Measurements from ENCODE around the gene SMCO2. TPM values are rescaled to one million over a fixed set of nuclear protein-coding genes. Genes with fewer than 3 reads are reported as not detected.

SMCO2 gene
- total RNA-seq, 2 experiments from 2014 or later, result 0.19 TPM; not detected in 1

DNA sequence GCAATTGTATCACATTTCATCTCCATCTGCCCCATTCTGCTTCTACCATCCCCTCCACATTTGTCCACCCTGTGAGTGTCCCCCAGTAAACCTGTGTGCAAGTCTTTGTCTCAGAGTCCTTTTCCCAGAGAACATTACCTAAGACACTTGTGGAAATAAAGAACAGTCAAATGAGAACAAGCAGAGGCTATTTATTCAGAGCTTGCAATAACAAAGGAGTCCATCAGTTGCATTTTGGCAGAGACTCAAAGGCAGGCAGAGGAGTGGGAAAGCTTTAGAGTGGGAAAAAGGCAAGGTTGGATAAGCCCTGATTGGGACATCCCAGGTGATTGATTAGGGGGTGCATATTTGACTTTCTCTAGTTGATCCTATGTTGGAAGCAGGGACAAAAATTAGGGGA is 59.2 kb downstream of the SMCO2 start:
- no peak for DNase-seq
- Mint-ChIP-seq H3K4me1 (ENCODE audit: low read depth) (peaks cover 12% of the 10 kb centered on the region), H3K27ac (no peak overlapping the region), H3K36me3 (no peaks in the 10 kb centered on the region), H3K4me3 (no peak overlapping the region), H3K27me3 (peaks cover 21% of the 10 kb centered on the region), H3K9me3 (peaks cover 6% of the 10 kb centered on the region)
- CTCF ChIA-PET, result no interaction called here
- POLR2A ChIA-PET, result no interaction called here
- intact Hi-C loops (cut with micrococcal nuclease), result no loop called here

DNA sequence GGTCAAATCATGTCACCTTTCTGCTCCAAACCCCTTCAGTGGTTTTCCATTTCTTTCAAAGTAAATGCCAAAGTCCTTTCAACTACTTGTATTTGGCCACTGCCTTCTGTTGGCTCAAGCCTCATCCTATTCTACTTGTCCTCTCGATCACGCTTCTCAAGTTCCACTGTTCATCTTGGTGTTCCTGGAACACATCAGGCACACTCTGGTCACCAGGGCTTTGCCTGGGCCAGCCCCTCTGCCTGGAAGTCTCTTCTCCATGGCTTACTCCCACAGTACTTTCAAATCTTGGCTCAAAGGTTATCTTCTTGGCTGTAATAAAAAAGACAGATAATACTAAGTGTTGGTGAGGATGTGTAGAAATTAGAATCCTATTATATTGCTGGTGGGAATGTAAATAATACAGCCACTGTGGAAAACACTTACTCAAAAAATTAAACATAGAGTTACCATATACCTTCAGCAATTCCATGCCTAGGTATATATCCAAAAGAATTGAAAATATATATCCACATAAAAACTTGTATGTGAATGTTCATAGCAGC is 60.2 kb downstream of the SMCO2 start:
- peaks cover 8% of the 10 kb centered on the region for H3K4me1 Mint-ChIP-seq (ENCODE audit: low read depth)
- ChIA-PET CTCF (no interaction called here), POLR2A (no interaction called here)
- no peak overlapping the region for H3K4me3 Mint-ChIP-seq
- intact Hi-C loops (cut with micrococcal nuclease), result no loop called here
- no peak for DNase-seq
- peaks cover 6% of the 10 kb centered on the region for H3K9me3 Mint-ChIP-seq
- H3K36me3 Mint-ChIP-seq, result no peaks in the 10 kb centered on the region
- no peak overlapping the region for H3K27ac Mint-ChIP-seq
- peaks cover 22% of the 10 kb centered on the region for H3K27me3 Mint-ChIP-seq

DNA sequence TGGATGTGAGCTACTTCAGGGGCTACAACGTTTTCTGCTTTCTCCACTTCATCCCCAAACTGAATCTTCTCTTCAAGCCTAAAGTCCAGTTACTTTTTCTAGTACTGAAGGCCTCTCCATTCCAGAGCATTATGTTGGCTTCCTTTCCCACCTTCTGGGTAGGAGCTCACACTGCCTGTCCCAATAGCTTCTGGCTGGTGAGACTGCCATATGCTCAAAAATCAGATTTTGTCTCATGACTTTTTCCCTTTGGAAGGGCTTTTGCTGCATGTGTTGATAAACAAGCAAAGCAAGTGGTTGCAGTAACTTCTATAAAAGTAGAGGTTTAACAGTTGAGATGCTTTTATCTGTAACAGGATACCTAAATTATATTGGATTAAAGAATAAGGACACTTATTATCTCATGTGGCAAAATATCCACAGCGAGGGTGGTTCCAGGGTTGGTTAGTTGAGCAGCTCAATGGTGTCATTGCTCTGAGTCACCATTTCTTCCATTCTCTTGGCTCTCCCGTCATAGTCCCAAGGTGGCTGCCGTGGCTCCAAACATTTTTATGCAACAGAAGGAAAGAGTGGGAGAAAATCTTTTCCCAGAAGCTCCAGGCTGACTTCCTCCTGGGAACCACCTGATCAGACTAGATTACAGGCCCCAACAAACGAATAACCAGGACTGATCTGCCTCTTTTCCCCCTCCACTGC is 62.3 kb downstream of the SMCO2 start:
- no peak overlapping the region for H3K27ac Mint-ChIP-seq
- ChIA-PET CTCF (no interaction called here), POLR2A (no interaction called here)
- intact Hi-C loops (cut with micrococcal nuclease), result no loop called here
- peaks cover 6% of the 10 kb centered on the region for H3K9me3 Mint-ChIP-seq
- no peak overlapping the region for H3K4me3 Mint-ChIP-seq
- H3K4me1 Mint-ChIP-seq (ENCODE audit: low read depth), result no peaks in the 10 kb centered on the region
- H3K27me3 Mint-ChIP-seq, result peaks cover 23% of the 10 kb centered on the region
- H3K36me3 Mint-ChIP-seq, result no peaks in the 10 kb centered on the region
- DNase-seq, result no peak

DNA sequence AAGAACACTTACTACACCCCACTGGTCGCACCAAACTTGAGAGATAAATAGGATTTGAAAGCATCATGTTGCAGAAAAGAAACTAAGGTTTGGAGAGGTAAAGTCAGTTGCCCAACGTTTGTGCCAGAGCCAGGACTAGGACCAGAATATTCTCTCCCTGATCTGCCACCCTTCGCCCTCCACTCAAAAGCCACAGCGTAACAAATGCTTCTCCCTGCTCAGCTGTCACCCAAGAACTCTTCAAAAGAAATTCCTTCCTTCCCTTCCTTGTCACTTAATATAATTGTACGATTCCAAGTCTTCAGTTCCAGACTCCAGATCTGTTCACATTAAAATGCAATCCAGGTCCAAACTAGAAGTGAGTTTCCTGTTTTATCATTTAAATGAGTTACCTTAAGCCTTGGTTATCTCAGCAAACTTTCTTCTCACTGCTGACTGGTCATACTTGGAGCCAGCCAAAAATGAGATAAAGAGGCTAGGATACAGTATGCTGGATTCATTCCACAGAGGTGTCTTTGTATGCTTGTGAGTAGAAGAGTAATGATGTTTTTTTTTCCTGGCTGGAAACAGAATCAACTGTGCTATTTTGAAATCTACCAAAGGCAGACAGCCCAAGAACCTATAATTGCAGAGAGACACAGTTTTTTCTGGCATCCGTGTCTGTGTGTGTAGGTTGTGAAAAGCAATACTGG is 64.6 kb downstream of the SMCO2 start:
- ChIA-PET CTCF (no interaction called here), POLR2A (no interaction called here)
- intact Hi-C loops (cut with micrococcal nuclease), result no loop called here
- H3K36me3 Mint-ChIP-seq, result no peaks in the 10 kb centered on the region
- no peak for DNase-seq
- H3K4me1 Mint-ChIP-seq (ENCODE audit: low read depth), result no peaks in the 10 kb centered on the region
- H3K27me3 Mint-ChIP-seq, result peaks cover 17% of the 10 kb centered on the region
- H3K4me3 Mint-ChIP-seq, result no peak overlapping the region
- H3K27ac Mint-ChIP-seq, result no peak overlapping the region
- H3K9me3 Mint-ChIP-seq, result peaks cover 6% of the 10 kb centered on the region

DNA sequence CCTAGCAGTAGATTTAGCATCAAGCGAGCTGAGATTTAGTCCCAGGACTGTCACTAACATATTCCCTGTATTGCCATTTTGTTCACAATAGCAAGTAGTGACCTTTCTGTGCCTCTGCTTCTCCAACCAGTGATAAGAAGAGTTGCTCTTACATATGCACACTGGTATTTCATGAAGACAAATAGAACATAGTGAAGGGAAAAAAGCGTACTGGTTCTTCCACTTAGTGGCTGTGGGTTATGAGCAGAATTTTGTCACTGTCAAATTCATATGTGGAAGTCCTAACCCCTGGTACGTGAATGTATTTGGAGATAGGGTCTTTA is 65.1 kb downstream of the SMCO2 start:
- Mint-ChIP-seq H3K27ac (no peak overlapping the region), H3K27me3 (peaks cover 17% of the 10 kb centered on the region), H3K4me1 (ENCODE audit: low read depth) (no peaks in the 10 kb centered on the region)

DNA sequence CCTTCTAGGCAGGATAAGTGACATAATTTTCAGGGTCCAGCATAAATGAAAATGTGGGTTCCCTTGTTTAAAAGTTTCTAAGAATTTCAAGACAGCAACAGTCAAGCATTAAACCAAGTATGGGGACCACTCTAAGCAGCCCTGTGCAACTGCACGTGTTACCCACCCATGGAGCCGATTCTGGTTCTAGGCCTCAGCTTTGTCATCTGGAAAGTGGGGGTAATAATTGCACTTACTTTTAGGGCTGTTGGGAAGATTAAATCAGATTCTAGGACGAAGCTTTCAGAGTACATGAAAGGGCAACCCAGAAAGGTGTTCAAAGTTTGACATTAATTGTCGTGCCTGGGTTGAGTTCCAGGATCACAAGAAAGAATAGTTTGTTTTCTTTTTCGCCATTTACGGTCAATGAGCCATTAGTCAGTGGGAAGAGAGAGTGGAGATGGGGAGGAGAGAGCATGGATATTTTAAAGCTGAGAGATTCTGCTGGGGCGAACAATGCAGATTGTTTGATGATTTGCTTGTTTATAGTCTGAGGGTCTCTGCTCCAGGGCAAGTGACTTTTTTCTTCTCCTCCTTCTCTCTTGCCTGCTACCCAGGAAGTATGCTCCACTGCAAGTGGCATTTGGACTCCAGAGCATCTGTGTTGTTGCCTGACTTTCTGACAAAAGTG is 66.8 kb downstream of the SMCO2 start:
- CTCF ChIA-PET, result no interaction called here
- intact Hi-C loops (cut with micrococcal nuclease), result no loop called here

More for the DNA sequence above, 65.1 kb downstream of the SMCO2 start:
- CTCF ChIA-PET, result no interaction called here
- POLR2A ChIA-PET, result no interaction called here
- no peak overlapping the region for H3K4me3 Mint-ChIP-seq
- no peaks in the 10 kb centered on the region for H3K36me3 Mint-ChIP-seq
- DNase-seq, result no peak
- H3K9me3 Mint-ChIP-seq, result peaks cover 2% of the 10 kb centered on the region
- intact Hi-C loops (cut with micrococcal nuclease), result no loop called here

GRCh38 chr12:27515671-27516070 is 69.1 kb downstream of the SMCO2 start:
- Mint-ChIP-seq H3K4me1 (ENCODE audit: low read depth) (no peaks in the 10 kb centered on the region), H3K4me3 (no peak overlapping the region), H3K27ac (no peak overlapping the region), H3K9me3 (no peaks in the 10 kb centered on the region), H3K36me3 (no peaks in the 10 kb centered on the region), H3K27me3 (peaks cover 24% of the 10 kb centered on the region)
- POLR2A ChIA-PET, result no interaction called here
- intact Hi-C loops (cut with micrococcal nuclease), result no loop called here
- CTCF ChIA-PET, result interaction anchor here (0.8 kb wide), 1 partner anchor 184 kb away, joined by 3 read pairs; no protein-coding TSS in a partner anchor
- DNase-seq, result no peak

More for the DNA sequence above, 66.8 kb downstream of the SMCO2 start:
- DNase-seq, result no peak
- POLR2A ChIA-PET, result no interaction called here
- Mint-ChIP-seq H3K4me1 (ENCODE audit: low read depth) (no peaks in the 10 kb centered on the region), H3K9me3 (no peaks in the 10 kb centered on the region), H3K4me3 (no peak overlapping the region), H3K27ac (no peak overlapping the region), H3K27me3 (peaks cover 21% of the 10 kb centered on the region), H3K36me3 (no peaks in the 10 kb centered on the region)

DNA sequence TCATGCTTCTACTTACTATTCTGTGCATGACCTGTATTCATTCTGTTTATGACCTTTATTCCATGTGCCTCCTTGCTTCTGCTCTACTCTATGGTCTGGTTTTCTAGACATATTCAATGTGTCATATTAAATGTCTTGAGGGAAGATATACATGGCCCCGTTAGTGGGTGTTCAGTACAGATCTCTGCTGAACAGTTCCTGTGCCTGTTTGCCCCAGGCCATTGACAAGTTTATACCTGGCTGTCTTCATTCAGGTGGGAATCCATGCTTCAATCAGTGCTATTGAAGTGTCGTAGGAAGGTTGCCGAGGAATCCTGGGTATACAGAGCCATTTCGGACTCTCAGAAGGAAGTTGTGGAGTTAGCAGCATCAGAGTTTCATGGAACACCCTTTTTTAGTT is 70.1 kb downstream of the SMCO2 start:
- CTCF ChIA-PET, result no interaction called here
- Mint-ChIP-seq H3K27ac (no peak overlapping the region), H3K4me3 (no peak overlapping the region), H3K27me3 (peaks cover 19% of the 10 kb centered on the region), H3K36me3 (no peaks in the 10 kb centered on the region), H3K9me3 (no peaks in the 10 kb centered on the region), H3K4me1 (ENCODE audit: low read depth) (no peaks in the 10 kb centered on the region)
- intact Hi-C loops (cut with micrococcal nuclease), result no loop called here
- DNase-seq, result no peak
- POLR2A ChIA-PET, result no interaction called here

DNA sequence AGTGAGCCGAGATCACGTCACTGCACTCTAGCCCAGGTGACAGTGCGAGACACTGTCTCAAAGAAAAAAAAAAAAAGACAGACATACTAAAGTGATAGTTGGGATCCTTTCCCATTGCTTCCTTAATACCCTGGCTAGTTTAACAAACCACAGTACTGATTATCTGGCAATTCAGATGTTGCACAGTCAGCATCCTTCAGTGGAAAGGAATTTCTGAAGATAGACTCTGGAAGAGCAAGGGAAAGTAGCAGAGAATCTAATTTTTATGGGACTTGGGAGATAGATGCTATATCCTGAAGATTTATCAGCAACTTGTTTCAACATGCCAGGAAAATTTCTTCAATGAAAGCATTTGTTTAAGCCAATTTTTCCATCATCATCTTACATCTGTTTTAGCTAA is 71.0 kb downstream of the SMCO2 start:
- H3K27me3 Mint-ChIP-seq, result peaks cover 19% of the 10 kb centered on the region
- CTCF ChIA-PET, result no interaction called here
- POLR2A ChIA-PET, result no interaction called here
- no peaks in the 10 kb centered on the region for H3K36me3 Mint-ChIP-seq
- intact Hi-C loops (cut with micrococcal nuclease), result no loop called here
- H3K9me3 Mint-ChIP-seq, result no peaks in the 10 kb centered on the region
- no peak for DNase-seq
- H3K4me1 Mint-ChIP-seq (ENCODE audit: low read depth), result no peaks in the 10 kb centered on the region
- no peak overlapping the region for H3K4me3 Mint-ChIP-seq
- no peak overlapping the region for H3K27ac Mint-ChIP-seq

DNA sequence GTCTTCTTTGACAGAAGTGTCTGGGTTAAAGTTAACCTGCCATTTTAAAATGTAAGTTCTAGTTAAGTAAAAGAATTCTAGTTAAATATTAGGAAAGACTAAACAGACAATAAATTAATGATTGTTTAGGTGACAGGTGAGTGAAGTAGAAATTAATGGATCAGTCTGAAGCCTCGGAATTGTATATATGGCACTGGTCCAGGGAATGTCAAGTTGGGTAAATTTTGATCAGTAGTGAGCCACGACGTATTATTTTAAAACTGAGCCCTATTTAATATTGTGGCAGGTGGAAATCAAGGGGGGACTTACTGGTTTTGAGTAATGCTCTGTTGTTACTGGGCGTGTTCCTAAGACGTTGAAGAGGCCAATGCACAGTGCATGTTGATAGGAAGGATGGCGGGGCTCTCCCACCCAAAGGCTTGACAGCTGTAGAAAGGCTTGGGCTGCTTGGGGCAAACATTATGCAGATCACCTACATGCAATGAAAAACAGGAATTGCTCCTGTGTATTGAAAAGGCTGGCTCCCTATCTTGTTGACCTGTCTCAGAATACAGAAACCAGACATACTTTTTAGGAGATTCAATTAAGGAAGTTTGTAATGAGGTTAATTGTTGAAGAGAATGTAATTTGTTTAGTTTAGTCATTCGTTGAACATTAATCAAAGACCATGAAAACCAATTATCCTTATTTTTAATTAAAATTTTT is 71.6 kb downstream of the SMCO2 start:
- CTCF ChIA-PET, result no interaction called here
- peaks cover 1% of the 10 kb centered on the region for H3K4me1 Mint-ChIP-seq (ENCODE audit: low read depth)
- H3K27me3 Mint-ChIP-seq, result peaks cover 19% of the 10 kb centered on the region
- no peak overlapping the region for H3K4me3 Mint-ChIP-seq
- POLR2A ChIA-PET, result no interaction called here
- no peaks in the 10 kb centered on the region for H3K9me3 Mint-ChIP-seq
- no peak overlapping the region for H3K27ac Mint-ChIP-seq
- no peak for DNase-seq
- intact Hi-C loops (cut with micrococcal nuclease), result no loop called here
- no peaks in the 10 kb centered on the region for H3K36me3 Mint-ChIP-seq

- no peak overlapping the region for H3K27ac Mint-ChIP-seq
- intact Hi-C loops (cut with micrococcal nuclease), result loop anchor here (5.0 to 10.0 kb wide), 2 partner anchors 301 to 496 kb away; partner anchors contain the start of gene MED21
- no peaks in the 10 kb centered on the region for H3K9me3 Mint-ChIP-seq
- peaks cover 19% of the 10 kb centered on the region for H3K27me3 Mint-ChIP-seq
- H3K4me1 Mint-ChIP-seq (ENCODE audit: low read depth), result peaks cover 18% of the 10 kb centered on the region
- CTCF ChIA-PET, result no interaction called here
- H3K4me3 Mint-ChIP-seq, result no peak overlapping the region
- POLR2A ChIA-PET, result no interaction called here
- H3K36me3 Mint-ChIP-seq, result no peaks in the 10 kb centered on the region
- no peak for DNase-seq
Measured at GRCh38 chr12:27521066-27521465, 74.5 kb downstream of the SMCO2 start.

- intact Hi-C loops (cut with micrococcal nuclease), result loop anchor here (5.0 to 10.0 kb wide), 2 partner anchors 300 to 497 kb away; partner anchors contain the start of gene MED21
- H3K27ac Mint-ChIP-seq, result no peak overlapping the region
- CTCF ChIA-PET, result no interaction called here
- H3K4me1 Mint-ChIP-seq (ENCODE audit: low read depth), result peaks cover 18% of the 10 kb centered on the region
- peaks cover 12% of the 10 kb centered on the region for H3K27me3 Mint-ChIP-seq
- no peak overlapping the region for H3K4me3 Mint-ChIP-seq
- POLR2A ChIA-PET, result no interaction called here
- no peaks in the 10 kb centered on the region for H3K36me3 Mint-ChIP-seq
- no peak for DNase-seq
- no peaks in the 10 kb centered on the region for H3K9me3 Mint-ChIP-seq
Measured at GRCh38 chr12:27521981-27522380, 75.4 kb downstream of the SMCO2 start.

Measured in activated CD4-positive, alpha-beta memory T cell treated with anti-CD3 and anti-CD28 coated beads for 36 hours (primary cell).